RWPE2 (cell line): ENCODE measurements around the gene COMT.

Experiments used
- ATAC-seq: fragments of 200-7000 bp; cut with Tn5 transposase; 3 replicates; pipeline ENCODE4 v1.9.1; 2021; ENCODE audit warnings: low read depth
- DNase-seq: peaks from one replicate; pipeline ENCODE4 v3.0.0-alpha.2; 2020; ENCODE audit warnings: low spot score
- H3K27ac ChIP-seq: fragments of 450-650 bp; 2 replicates; pipeline ENCODE4 v1.5.1; 2017; ENCODE audit warnings: mild to moderate bottlenecking; ENCODE audit not compliant: poor library complexity, severe bottlenecking
- H3K27me3 ChIP-seq: fragments of 250-450 bp; sonication (Bioruptor Pico); 2 replicates; pipeline ENCODE4 v1.5.1; 2021; ENCODE audit warnings: mild to moderate bottlenecking, moderate library complexity; ENCODE audit not compliant: insufficient read depth, poor library complexity, severe bottlenecking
- H3K36me3 ChIP-seq: fragments of 250-450 bp; sonication (Bioruptor Pico); 2 replicates; pipeline ENCODE4 v1.5.1; 2020; ENCODE audit warnings: low read depth, mild to moderate bottlenecking, moderate library complexity
- H3K4me1 ChIP-seq: fragments of 250-450 bp; sonication (Bioruptor Pico); 2 replicates; pipeline ENCODE4 v1.5.1; 2021; ENCODE audit warnings: mild to moderate bottlenecking, moderate library complexity; ENCODE audit not compliant: insufficient read depth, poor library complexity, severe bottlenecking
- H3K4me3 ChIP-seq: fragments of 250-450 bp; sonication (Bioruptor Pico); 2 replicates; pipeline ENCODE4 v1.5.1; 2021; ENCODE audit warnings: mild to moderate bottlenecking, moderate library complexity; ENCODE audit not compliant: severe bottlenecking
- H3K9me3 ChIP-seq: fragments of 250-450 bp; sonication (Bioruptor Pico); 2 replicates; pipeline ENCODE4 v1.5.1; 2021; ENCODE audit warnings: mild to moderate bottlenecking, moderate library complexity; ENCODE audit not compliant: severe bottlenecking
- TF ChIP-seq, protein P1 (sequence below): fragments of 450-650 bp; IDR thresholded peaks from one replicate; pipeline ENCODE4 v1.5.1; 2017; ENCODE audit warnings: mild to moderate bottlenecking, moderate library complexity; ENCODE audit not compliant: poor library complexity, severe bottlenecking

COMT gene

DNA sequence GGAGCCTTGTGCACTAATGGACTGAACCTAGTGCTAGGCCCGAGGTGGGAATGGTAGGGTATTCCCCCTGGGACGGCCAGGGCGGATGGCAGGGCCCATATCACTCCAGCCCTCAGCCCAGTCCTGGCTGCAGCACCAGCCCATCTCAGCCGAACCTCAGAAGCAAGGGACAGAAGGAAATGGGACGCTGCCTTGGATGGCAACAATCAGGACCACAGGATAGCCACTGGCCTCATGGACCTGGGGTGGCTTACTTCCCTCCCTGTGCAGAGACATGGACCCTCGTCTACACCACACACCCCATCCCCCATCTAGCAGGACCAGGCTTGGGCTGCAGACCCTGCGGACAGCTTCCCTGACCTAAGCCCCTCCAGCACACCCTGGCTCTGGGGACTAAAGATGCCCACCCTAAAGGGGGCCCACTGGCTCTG, 50.9 kb downstream of the COMT start:
- no peak for DNase-seq
- Histone ChIP-seq H3K27ac (no peak overlapping the region), H3K4me1 (no peaks in the 10 kb centered on the region), H3K36me3 (no peaks in the 10 kb centered on the region), H3K4me3 (no peak overlapping the region), H3K9me3 (no peaks in the 10 kb centered on the region), H3K27me3 (no peaks in the 10 kb centered on the region)
- no peak for ATAC-seq
- TF ChIP-seq, protein P1, sequence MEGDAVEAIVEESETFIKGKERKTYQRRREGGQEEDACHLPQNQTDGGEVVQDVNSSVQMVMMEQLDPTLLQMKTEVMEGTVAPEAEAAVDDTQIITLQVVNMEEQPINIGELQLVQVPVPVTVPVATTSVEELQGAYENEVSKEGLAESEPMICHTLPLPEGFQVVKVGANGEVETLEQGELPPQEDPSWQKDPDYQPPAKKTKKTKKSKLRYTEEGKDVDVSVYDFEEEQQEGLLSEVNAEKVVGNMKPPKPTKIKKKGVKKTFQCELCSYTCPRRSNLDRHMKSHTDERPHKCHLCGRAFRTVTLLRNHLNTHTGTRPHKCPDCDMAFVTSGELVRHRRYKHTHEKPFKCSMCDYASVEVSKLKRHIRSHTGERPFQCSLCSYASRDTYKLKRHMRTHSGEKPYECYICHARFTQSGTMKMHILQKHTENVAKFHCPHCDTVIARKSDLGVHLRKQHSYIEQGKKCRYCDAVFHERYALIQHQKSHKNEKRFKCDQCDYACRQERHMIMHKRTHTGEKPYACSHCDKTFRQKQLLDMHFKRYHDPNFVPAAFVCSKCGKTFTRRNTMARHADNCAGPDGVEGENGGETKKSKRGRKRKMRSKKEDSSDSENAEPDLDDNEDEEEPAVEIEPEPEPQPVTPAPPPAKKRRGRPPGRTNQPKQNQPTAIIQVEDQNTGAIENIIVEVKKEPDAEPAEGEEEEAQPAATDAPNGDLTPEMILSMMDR = no peak

DNA sequence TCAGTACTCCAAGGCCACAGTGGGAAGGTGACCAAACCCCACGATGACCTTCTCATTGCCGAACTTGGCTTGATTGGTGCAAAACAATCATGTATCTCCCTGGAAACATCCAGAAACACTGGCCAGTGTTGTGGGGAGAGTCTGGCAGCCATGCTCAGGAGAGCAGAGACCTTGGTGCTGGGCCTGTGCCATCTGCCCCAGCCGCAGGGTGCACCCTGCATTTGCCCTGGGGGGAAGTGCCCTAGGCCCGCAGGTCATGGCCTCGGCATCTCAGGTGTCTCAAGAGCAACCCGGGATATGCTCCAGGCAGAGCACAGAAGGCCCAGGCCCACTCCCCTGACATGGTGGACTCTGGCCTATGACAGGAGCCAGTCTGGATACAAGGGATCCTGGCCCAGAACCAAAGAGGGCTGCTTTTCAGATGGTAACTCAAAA, 51.4 kb downstream of the COMT start:
- Histone ChIP-seq H3K27ac (no peak overlapping the region), H3K27me3 (no peaks in the 10 kb centered on the region), H3K4me3 (no peak overlapping the region), H3K4me1 (no peaks in the 10 kb centered on the region), H3K36me3 (no peaks in the 10 kb centered on the region), H3K9me3 (no peaks in the 10 kb centered on the region)
- TF ChIP-seq, protein P1 = no peak
- DNase-seq = no peak
- ATAC-seq = no peak

DNA sequence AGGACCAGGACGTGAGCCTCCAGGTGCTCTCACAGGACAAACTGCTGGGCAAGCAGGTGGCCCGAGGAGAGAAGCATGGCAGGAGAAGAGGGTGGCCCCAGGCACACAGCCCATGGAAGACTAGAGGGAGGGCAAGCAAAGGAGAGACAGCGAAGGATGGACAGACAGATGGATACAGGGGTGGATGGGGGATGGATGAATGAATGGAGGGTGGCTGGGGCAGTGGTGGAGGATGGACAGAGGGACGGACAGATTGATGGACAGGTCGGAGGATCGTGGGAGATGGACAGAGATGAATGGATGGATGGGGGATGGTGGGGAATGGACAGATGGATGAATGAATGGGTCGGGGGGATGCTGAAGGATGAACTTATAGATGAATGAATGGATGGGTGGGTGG, 52.4 kb downstream of the COMT start:
- no peak for ATAC-seq
- Histone ChIP-seq H3K36me3 (no peaks in the 10 kb centered on the region), H3K27me3 (no peaks in the 10 kb centered on the region), H3K4me1 (no peaks in the 10 kb centered on the region), H3K27ac (no peak overlapping the region), H3K4me3 (no peak overlapping the region), H3K9me3 (no peaks in the 10 kb centered on the region)
- TF ChIP-seq, protein P1 = no peak
- DNase-seq = no peak

DNA sequence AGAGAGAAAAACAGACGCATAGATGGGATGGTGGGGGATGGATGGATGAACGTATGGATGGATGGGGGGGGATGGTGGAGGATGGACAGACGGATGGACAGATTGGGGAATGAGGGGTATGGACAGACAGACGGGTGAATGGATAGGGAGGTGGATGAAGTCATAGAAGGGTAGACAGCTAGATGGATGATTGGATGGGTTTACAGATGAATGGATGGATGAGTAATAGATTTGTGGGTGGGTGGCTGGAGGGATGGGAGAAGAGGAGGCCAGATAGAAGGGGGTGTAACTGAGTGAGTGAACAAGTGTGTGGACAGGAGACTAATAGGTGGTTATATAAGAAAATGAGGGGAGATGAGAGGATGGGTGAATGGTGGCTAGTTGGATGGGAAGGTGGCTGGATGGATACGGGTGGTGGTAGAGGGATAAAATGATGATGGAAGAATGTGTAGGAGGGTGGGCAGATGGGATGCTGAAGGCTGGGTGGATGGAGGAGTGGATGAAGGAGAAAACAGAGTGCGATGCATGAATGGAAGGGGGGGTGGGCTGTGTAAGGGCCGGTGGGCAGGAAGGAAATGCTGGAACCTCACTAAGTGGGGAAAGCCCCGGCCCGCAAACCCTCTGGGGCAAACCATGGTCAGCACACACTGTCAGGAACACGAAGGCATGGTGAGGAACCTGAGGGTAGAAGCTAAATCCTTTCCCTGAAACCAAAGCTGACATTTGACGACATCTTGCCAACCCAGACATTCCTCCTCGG, 53.5 kb downstream of the COMT start:
- Histone ChIP-seq H3K4me1 (no peaks in the 10 kb centered on the region), H3K9me3 (no peaks in the 10 kb centered on the region), H3K27me3 (no peaks in the 10 kb centered on the region), H3K27ac (no peak overlapping the region), H3K4me3 (no peak overlapping the region), H3K36me3 (no peaks in the 10 kb centered on the region)
- ATAC-seq (no peak), DNase-seq (no peak)
- TF ChIP-seq, protein P1 = no peak
